Endothelial cell of umbilical vein (primary cell): ENCODE data around the gene MC4R. TPM values are rescaled to one million over a fixed set of nuclear protein-coding genes. Genes with fewer than 3 reads are reported as not detected.

Source experiments
- BruUV-seq: library from RNA; stranded (reverse); fragments of 400-500 nt; replicated peaks from 2 replicates; lab custom pipeline; 2021; lab: Mats Ljungman, UMichigan
- CTCF ChIA-PET: fragments of 300-600, 350-600 bp; sonication (Branson Sonifier 250); formaldehyde crosslinking; loops from one replicate; lab custom pipeline; 2021; ENCODE audit warnings: antibody characterized with exemption, inconsistent platforms; lab: Charles Lee
- POLR2A ChIA-PET: fragments of 300-600, 350-600 bp; sonication (Branson Sonifier 250); formaldehyde crosslinking; loops from one replicate; lab custom pipeline; 2021; ENCODE audit warnings: antibody characterized with exemption, inconsistent platforms; lab: Charles Lee
- DNase-seq: peaks from one replicate; pipeline ENCODE4 v3.0.0-alpha.2; 2011; ENCODE audit warnings: low read depth, low spot score
- FAIRE-seq: peaks from 2 replicates; lab custom pipeline; 2011; peaks lifted over from hg19 to GRCh38; lab: Jason Lieb, UNC
- H2AFZ ChIP-seq: 2 replicates; pipeline ENCODE4 v1.6.0; 2012; ENCODE audit warnings: low read depth, low read length, control low read depth, inconsistent platforms
- H3K27ac ChIP-seq: 2 replicates; pipeline ENCODE4 v1.5.1; 2011; ENCODE audit warnings: low read depth, mild to moderate bottlenecking, control low read depth, low read length, moderate library complexity; ENCODE audit not compliant: insufficient read depth
- H3K27me3 ChIP-seq, 2 experiments: 2 replicates each; pipeline versions ENCODE4 v1.6.0 to v1.6.1; 2011; ENCODE audit warnings: low read length in 2 of 2, mixed read lengths in 1 of 2; ENCODE audit not compliant: control insufficient read depth in 2 of 2, insufficient read depth in 2 of 2
- H3K36me3 ChIP-seq, 2 experiments: 2 replicates in 1 of 2; 3 replicates in 1 of 2; pipeline ENCODE4 v1.5.1; 2011; ENCODE audit warnings: low read length in 2 of 2, mild to moderate bottlenecking in 1 of 2, moderate library complexity in 1 of 2; ENCODE audit not compliant: control insufficient read depth in 2 of 2, insufficient read depth in 2 of 2; ENCODE audit errors: extremely low read depth in 1 of 2
- H3K4me1 ChIP-seq: 3 replicates; pipeline ENCODE4 v1.5.1; 2011; ENCODE audit warnings: mild to moderate bottlenecking, low read length; ENCODE audit not compliant: control insufficient read depth, insufficient read depth; ENCODE audit errors: extremely low read depth
- H3K4me2 ChIP-seq: 2 replicates; pipeline ENCODE4 v1.6.1; 2011; ENCODE audit warnings: low read length, control low read depth, mixed read lengths; ENCODE audit not compliant: insufficient read depth
- H3K4me3 ChIP-seq, 3 experiments: fragments of 200-600 bp in 1 of 3; sonication (generic), shearing (Covaris generic) in 1 of 3; replicated peaks in 1 of 3; 2 replicates each; pipeline ENCODE4 v1.5.1; 2011 to 2016; ENCODE audit warnings: control low read depth in 3 of 3, low read length in 3 of 3, mild to moderate bottlenecking in 2 of 3, inconsistent platforms in 1 of 3, low read depth in 1 of 3, moderate library complexity in 1 of 3; ENCODE audit not compliant: insufficient read depth in 1 of 3
- H3K79me2 ChIP-seq: 2 replicates; pipeline ENCODE4 v1.6.0; 2012; ENCODE audit warnings: low read length, inconsistent platforms; ENCODE audit not compliant: control insufficient read depth, insufficient read depth
- H3K9ac ChIP-seq: replicated peaks from 2 replicates; pipeline ENCODE3; 2011; ENCODE audit warnings: low read length, control low read depth; ENCODE audit not compliant: insufficient read depth; ENCODE audit errors: extremely low read depth
- H3K9me1 ChIP-seq: replicated peaks from 3 replicates; pipeline ENCODE4 v1.6.0; 2011; ENCODE audit warnings: mild to moderate bottlenecking, low read length; ENCODE audit not compliant: control insufficient read depth, insufficient read depth; ENCODE audit errors: extremely low read depth
- H3K9me3 ChIP-seq: replicated peaks from 2 replicates; pipeline ENCODE4 v1.5.1; 2012; ENCODE audit warnings: low read length, inconsistent platforms; ENCODE audit not compliant: control insufficient read depth, insufficient read depth
- H4K20me1 ChIP-seq: replicated peaks from 2 replicates; pipeline ENCODE3; 2011; ENCODE audit warnings: mild to moderate bottlenecking, low read length; ENCODE audit not compliant: control insufficient read depth, insufficient read depth; ENCODE audit errors: extremely low read depth
- CTCF ChIP-seq, 2 donors: IDR thresholded peaks; 1 replicate in 1 of 2; 2 replicates in 1 of 2; pipeline ENCODE4 v1.5.1; 2011; ENCODE audit warnings: low read length in 2 of 2, mild to moderate bottlenecking in 2 of 2, moderate library complexity in 2 of 2, control low read depth in 1 of 2, inconsistent platforms in 1 of 2, low read depth in 1 of 2; ENCODE audit not compliant: insufficient read depth in 1 of 2; ENCODE audit errors: extremely low read depth in 1 of 2
- EZH2 ChIP-seq: IDR thresholded peaks from 2 replicates; pipeline ENCODE4 v1.6.1; 2012; ENCODE audit warnings: borderline replicate concordance, low read depth, mild to moderate bottlenecking, moderate library complexity, low read length, inconsistent platforms; ENCODE audit not compliant: severe bottlenecking
- FOS ChIP-seq: IDR thresholded peaks from 2 replicates; pipeline ENCODE4 v1.6.1; 2011; ENCODE audit warnings: mild to moderate bottlenecking, low read length, moderate library complexity, borderline replicate concordance; ENCODE audit not compliant: insufficient read depth
- GATA2 ChIP-seq: IDR thresholded peaks from 2 replicates; pipeline ENCODE4 v1.7.0; 2011; ENCODE audit warnings: low read depth, mild to moderate bottlenecking, moderate library complexity, mixed read lengths, low read length; ENCODE audit not compliant: insufficient read length, insufficient read depth
- JUN ChIP-seq: IDR thresholded peaks from 2 replicates; pipeline ENCODE4 v1.6.1; 2011; ENCODE audit warnings: borderline replicate concordance, low read depth; ENCODE audit not compliant: insufficient read length, insufficient read depth
- MAX ChIP-seq: IDR thresholded peaks from 2 replicates; pipeline ENCODE4 v1.6.1; 2011; ENCODE audit not compliant: insufficient read depth, insufficient read length
- MYC ChIP-seq: IDR thresholded peaks from one replicate; pipeline ENCODE4 v1.6.1; 2011; ENCODE audit warnings: mild to moderate bottlenecking, low read depth, low read length
- POLR2A ChIP-seq: IDR thresholded peaks from 2 replicates; pipeline ENCODE4 v1.6.1; 2012; ENCODE audit warnings: low read depth, mild to moderate bottlenecking, control low read depth, low read length
- POLR2AphosphoS5 ChIP-seq: IDR thresholded peaks from 2 replicates; pipeline ENCODE4 v1.6.1; 2012; ENCODE audit warnings: low read depth, mild to moderate bottlenecking, control low read depth, low read length, moderate library complexity; ENCODE audit not compliant: insufficient read depth
- dilution Hi-C: fragments of 300-500 bp; cut with MboI; formaldehyde crosslinking; loops from one replicate; pipeline ENCODE4 v1.15.0; 2019; ENCODE audit warnings: low sequenced_read_pairs; ENCODE audit not compliant: extremely low pct_ligation_motif_present
- intact Hi-C: fragments of 100-400 bp; cut with micrococcal nuclease; formaldehyde crosslinking; loops from one replicate; pipeline ENCODE4 v1.10.0; 2022
- polyA plus RNA-seq, 4 experiments: library from polyadenylated mRNA; depleted of rRNA in 3 of 4; stranded (reverse) in 3 of 4; unstranded in 1 of 4; fragments of >200 nt; gene quantifications; 2 replicates each; pipeline versions ENCODE4 v1.2.1 to v1.2.3, GENCODE V29; 2011 to 2012; ENCODE audit warnings: missing spikeins in 1 of 4
- total RNA-seq: library from RNA; stranded (reverse); gene quantifications from 2 replicates; pipeline ENCODE4 v1.2.3, GENCODE V29; 2021

The MC4R gene
- total and polyA plus RNA-seq, 2 donors (not counting 3 experiments of a cell fraction or from before 2014, with no cell fraction given) = not detected

GRCh38 chr18:60421356-60422118, 49.0 kb upstream of the MC4R start:
- Histone ChIP-seq H4K20me1 (no peaks in the 10 kb centered on the region), H2AFZ (no peak overlapping the region), H3K36me3 (no peaks in the 10 kb centered on the region), H3K9me3 (no peaks in the 10 kb centered on the region), H3K4me3 (no peak overlapping the region), H3K4me1 (no peaks in the 10 kb centered on the region), H3K79me2 (no peaks in the 10 kb centered on the region), H3K27ac (no peak overlapping the region), H3K9ac (no peak overlapping the region), H3K9me1 (no peaks in the 10 kb centered on the region), H3K27me3 (no peaks in the 10 kb centered on the region), H3K4me2 (no peak overlapping the region)
- dilution Hi-C loops (no loop called here), intact Hi-C loops (no loop called here)
- no TSS peak for BruUV-seq
- DNase-seq = no peak
- CTCF ChIA-PET = no interaction called here
- no peak for TF ChIP-seq MYC
- no peak for TF ChIP-seq CTCF (IDR thresholded peaks at IDR 0.05; ENCODE audit: extremely low read depth in 1 of 2, insufficient read depth in 1 of 2, low read depth in 1 of 2, low read length in 2 of 2)
- no peak for TF ChIP-seq POLR2A
- TF ChIP-seq MAX = no peak
- no peak for TF ChIP-seq POLR2AphosphoS5
- TF ChIP-seq EZH2 = no peak
- no peak for TF ChIP-seq FOS
- no peak for TF ChIP-seq GATA2
- TF ChIP-seq JUN = no peak
- POLR2A ChIA-PET = no interaction called here
- FAIRE-seq = no peak
